Hepatic stellate cell (primary cell): ENCODE data around the gene UBN1.

Experiments
- DNase-seq: peaks from one replicate; pipeline ENCODE4 v3.0.0; 2011; ENCODE audit warnings: low spot score

The UBN1 gene

DNA sequence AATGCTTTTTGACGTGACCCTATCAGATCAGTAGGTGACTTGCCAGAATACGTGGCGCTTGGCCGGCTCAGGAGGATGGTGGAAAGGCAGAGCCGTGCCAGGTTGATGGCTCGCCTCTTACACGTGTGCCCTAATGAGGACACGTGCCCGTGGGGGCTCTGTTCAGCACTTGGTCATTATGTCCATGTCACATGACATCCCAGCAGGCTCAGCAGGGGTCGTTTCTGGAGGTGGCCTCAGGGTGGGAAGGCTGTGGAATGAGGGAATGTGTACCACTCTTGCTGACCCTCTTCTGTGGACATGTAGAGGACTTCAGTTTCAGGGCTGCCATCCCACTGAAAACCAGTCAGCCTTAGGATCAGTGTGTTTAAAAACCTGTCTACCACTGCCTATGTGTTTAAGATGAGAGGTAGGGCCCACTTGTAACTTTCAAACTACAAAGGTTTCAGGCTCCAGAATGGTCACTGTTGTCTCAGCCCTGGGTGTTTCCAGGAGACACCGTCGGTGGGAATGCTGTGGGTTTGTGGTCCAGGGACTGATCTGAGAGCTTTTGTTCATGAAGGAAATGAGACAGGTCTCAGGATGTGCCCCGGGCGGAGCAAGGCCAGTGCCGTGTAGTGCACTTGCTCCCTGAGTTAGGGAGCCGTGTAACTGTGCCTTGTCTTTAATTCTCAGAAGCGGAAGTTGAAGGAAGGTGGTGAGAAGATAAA, 12.1 kb downstream of the UBN1 start:
- no peak for DNase-seq

DNA sequence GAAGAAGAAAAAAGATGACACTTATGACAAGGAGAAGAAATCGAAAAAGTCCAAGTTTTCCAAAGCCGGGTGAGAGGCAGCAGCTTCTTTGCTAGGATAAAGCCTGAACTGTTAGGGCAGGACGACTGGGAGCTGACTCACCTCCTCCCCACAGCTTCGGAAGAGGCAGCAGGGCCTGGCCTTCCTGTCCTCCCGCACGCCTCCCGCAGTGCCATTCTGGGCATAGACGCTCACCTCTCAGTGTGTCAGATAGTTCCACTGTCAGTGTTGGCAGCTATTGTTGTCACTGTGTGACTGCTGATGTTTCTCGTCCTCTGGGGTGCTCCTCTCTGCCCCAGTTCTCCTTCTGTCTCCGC, 12.6 kb downstream of the UBN1 start:
- DNase-seq = no peak

DNA sequence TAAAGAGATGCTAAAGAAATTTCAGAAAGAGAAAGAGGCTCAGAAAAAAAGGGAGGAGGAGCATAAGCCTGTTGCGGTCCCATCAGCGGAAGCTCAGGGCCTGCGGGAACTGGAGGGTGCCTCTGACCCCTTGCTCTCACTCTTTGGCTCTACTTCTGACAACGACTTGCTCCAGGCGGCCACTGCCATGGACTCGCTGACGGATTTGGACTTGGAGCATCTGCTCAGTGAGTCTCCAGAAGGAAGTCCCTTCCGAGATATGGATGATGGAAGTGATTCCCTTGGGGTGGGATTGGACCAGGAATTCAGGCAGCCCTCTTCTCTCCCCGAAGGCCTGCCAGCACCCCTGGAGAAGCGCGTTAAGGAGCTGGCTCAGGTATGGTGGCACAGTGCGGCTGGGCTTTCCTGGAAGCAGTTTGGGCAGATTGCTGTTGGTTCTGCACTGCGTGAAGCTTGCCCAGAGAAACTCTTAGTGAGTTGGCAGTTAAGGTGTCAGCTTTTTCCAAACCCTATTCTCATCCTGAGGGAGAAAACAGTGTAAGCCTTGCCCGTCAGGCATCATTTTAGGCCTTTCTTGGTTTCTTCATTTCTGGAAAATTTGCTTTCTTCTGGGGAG, 13.6 kb downstream of the UBN1 start:
- DNase-seq = no peak

DNA sequence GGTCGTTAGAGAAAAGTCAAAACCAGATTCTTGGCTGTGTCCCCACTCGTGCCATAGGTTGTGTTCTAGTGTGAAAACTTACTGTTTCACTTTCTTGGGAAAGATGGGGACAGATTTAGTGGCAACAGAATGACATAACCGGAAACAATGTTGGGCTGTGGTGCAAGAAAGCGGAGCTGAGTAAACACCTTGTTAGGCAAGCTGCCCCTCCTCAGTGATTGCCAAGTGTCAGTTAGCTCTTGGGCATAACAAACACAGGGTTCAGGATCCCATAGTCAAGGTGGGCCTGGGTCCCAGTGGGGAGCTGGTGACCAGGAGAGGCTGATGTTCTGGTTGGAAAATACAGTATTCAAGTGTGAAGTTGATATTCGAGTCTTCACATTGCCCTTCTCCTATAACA, 15.4 kb downstream of the UBN1 start:
- no peak for DNase-seq

DNA sequence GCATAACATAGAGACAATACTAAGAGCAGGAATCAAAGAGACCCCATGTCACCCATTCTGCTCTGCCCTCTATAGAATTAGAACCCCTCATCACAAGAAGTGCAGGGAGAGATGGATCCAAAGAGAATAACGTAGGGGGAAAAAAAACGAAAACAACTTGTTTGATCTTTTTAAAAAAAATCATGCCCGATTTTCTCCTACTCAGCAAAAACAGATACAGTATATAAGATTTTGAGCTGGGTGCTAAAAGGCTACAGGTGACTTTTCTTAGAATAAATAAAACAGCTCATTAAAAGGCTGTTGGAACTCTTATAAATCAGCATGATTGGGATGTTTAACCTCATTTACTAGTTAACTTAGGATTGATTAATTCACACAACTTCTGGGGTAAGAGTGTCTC, 17.4 kb downstream of the UBN1 start:
- no peak for DNase-seq

DNA sequence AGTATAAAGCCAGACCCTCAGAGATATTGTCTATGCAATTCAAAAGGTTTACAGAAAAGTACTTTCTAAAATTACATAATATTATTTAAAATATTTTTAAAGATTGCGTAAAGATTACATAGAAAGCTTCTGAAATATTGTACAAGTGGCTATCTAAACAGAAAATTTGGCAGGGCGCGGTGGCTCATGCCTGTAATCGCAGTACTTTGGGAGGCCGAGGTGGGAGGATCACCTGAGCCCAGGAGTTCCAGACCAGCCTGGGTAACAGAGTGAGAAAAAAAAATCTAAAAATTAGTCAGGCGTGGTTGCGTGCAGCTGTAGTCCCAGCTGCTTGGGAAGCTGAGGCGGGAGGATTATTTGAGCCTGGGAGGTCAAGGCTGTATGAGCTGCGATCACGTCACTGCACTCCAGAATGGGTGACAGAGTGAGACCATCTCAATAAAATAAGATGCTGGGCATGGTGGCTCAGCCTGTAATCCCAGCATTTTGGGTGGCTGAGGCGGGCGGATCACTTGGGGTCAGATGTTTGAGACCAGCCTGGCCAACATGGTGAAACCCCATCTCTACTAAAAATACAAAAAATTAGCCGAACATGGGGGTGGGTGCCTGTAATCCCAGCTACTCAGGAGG, 18.1 kb downstream of the UBN1 start:
- DNase-seq = no peak

DNA sequence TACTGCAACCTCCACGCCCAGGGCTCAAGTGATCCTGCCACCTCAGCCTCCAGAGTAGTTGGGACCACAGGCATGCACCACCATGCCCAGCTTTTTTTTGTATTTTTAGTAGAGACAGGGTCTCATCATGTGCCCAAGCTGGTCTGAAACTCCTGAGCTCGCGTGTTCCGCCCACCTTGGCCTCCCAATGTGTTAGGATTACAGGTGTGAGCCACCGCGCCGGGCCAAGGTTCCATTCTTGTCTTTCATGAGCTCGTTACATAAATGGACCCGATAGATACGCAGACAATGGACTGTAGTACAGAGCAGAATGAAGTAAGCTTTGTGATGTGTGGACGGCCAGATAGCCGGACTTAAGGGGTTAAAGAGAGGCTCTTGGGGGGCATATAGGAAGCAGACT, 19.3 kb downstream of the UBN1 start:
- DNase-seq = no peak

DNA sequence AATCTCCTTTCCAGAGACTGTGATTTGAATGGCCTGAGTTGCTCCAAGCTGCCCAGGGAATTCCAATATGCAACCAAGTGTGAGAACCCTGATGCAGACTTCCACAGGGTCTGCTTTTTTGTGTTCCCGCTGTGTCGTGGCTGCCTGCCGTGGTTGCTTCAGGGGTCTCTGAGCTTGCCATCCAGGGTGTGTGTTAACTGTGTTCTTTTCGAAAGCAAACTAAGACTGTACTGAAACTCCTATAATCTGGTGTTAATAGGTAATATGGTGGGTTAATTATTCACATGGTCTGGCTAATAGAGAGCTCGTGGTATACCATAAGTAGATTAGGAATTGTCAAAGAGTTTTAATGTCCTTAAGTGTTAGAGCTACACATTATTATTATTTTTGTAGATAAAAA, 20.7 kb downstream of the UBN1 start:
- DNase-seq = no peak

DNA sequence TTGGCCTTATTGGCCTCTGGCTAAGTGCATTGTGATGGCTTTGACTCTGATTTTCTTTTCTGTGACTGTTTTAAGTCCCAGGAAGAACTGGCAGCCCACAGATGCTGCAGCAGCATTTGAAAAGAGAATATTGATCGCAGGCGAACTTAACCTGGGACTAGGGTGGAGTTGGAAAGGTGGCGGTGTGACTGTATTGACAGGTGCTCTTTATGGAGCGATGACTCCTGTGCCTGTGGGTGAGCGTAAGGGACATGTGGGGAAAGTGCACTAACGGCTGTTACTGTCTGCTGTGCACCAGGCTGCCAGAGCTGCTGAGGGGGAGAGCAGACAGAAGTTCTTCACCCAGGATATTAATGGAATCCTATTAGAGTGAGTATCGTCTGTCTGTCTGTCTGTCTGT, 21.3 kb downstream of the UBN1 start:
- DNase-seq = no peak

DNA sequence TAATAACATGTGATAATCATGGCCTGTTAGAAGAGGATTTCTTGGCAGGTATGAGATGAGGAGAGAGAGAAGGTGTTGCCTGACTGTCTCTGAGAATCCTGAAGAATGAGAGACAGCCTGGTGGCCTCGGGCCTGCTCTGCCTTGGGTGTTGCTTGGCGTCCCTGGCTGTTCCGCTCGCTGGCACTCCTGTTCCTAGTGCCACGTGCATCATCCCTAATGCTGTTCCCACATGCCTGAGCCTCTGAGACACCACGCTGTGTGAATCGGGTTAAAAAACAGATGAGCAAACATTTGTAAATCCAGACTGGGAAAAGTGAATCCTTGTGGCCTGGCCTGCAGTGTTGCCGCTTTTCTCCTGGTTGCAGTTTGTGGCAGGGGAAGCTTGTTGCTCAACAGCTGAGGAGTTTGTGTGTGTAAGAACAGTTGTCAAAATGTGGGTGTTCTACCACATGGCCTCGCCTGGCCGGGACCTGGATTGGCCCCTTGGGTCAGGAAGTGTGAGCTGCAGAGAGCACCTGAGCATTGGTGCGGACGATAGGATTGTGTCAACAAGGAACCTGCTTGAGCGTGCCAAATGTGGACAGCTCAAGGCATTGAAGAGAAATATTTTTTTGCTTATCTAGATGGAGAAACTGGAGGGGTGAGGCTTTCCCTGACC, 22.0 kb downstream of the UBN1 start:
- DNase-seq = no peak

DNA sequence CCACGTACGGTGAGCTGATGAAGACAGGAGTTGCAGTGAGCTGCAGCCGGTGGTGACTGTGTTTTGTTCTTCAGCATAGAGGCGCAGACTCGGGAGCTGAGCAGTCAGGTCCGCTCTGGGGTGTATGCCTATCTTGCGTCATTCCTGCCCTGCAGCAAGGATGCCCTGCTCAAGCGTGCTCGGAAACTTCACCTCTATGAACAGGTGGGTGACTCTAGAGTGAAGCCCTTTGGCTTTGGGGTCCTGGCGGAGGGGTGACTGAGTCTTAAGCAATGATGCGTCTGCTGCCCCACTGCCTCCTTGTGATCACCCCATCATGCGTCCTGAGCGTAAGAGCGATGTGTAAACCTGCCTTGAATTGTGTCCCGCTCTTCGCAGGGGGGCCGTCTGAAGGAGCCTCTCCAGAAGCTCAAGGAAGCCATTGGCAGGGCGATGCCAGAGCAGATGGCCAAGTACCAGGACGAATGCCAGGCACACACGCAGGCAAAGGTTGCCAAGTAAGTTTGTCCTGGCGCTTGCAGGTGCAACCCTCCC, 22.9 kb downstream of the UBN1 start:
- no peak for DNase-seq

DNA sequence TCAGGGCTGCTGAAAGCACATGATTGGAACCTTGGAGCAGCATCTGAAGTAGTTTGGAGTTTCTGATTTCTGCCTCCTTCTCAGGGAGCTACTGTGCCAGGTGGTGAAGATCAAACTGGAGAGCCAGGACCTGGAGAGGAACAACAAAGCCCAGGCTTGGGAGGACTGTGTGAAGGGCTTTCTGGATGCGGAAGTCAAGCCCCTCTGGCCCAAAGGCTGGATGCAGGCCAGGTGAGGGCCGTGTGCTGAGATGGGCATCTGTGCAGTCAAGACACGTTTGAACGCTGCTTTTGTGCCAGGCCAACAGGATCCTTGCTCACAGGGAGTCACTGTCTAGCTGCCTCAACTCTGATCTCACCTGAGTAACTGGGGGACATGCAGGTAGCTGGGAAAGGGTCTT, 23.8 kb downstream of the UBN1 start:
- no peak for DNase-seq

DNA sequence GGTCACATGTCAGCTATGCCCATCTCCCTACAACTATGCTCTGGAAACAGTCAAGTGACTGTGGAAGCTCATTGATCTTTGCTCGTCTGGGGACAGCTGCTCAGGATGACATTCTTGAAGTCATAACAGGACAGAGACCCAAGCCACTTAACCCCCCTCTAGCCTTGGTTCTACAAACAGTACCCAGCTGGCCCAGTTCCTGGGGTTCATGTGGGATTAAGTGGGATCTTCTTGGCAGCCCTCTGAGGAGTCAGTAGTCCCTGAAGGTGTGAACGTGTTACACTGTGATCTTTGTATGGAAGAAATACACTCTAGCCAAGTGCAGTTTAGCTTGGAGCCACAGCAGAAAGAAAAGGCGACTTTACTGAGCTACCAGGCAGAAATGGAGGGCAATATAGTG, 25.8 kb downstream of the UBN1 start:
- no peak for DNase-seq

DNA sequence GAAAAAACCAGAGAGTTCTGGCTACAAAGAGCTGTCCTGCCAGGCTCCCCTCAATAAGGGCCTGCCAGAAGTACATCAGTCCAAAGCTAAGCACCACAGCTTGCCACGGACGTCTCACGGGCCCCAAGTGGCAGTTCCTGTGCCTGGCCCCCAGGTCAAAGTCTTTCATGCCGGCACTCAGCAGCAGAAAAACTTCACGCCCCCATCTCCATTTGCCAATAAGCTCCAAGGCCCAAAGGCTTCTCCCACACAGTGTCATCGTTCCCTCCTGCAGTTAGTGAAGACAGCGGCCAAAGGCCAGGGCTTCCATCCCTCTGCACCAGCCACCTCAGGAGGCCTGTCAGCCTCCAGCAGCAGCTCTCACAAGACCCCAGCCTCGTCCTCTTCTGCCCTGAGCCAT, 27.4 kb downstream of the UBN1 start:
- no peak for DNase-seq

DNA sequence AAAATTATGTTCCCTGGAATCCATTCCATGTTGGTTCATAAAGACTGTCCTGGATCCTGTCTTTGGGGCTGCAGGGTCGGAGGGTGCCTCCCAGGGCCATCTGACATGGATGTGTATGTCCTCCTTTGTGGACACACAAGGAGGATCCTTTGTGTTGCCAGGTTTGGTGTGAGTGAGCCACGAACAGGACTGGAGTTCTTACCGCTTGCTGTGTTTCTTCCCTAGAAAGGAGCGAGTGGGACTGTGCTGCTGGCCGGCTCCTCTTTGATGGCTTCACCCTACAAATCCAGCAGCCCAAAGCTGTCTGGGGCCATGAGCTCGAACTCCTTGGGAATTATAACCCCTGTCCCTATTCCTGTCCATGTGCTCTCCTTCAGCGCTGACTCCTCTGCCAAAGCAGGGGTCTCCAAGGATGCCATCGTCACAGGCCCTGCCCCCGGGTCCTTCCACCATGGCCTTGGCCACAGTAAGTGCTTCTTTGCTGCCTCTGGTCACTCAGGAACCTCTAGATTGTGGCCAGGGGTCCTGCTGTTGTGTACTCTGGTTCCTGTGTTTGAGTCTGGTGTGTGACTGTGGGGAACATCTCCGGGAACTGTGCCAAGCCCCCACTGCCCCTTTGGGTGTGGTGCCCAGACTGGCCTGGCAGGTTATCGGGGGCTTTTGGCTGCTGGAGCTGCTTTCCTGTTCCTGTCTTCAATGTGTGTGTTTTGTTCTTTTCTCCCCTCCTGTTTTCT, 29.5 kb downstream of the UBN1 start:
- DNase-seq = no peak

DNA sequence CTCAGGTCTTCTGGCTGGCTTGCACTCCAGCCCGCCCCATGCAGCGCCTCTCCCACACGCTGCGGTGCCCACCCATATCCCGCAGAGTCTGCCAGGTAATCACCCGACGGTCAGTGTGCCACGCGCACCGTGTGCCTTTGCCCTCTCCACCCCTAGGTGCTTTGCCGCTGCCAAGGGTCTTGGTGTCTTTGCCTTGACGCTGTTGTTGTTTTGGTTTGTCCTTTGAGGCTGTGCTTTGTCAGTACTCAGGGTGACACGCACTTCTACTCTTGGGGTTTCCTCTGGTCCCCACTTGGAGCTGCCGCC, 30.1 kb downstream of the UBN1 start:
- no peak for DNase-seq

DNA sequence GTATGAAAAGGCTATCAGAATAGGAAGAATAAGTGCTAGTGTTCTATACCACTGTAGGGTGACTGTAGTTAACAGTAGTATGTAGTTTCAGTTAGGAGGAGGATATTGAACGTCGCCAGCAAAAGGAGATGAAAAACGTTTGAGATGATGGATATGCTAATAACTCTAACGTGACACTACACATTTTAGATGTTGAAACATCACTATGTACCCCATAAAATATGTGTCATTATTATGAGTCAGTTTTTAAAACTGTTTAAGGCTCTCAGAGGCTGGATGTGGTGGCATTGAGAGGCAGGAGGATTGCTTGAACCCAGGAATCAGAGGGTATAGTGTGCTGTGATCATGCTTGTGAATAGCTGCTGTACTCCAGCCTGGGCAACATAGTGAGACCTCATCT, 31.8 kb downstream of the UBN1 start:
- DNase-seq = no peak

DNA sequence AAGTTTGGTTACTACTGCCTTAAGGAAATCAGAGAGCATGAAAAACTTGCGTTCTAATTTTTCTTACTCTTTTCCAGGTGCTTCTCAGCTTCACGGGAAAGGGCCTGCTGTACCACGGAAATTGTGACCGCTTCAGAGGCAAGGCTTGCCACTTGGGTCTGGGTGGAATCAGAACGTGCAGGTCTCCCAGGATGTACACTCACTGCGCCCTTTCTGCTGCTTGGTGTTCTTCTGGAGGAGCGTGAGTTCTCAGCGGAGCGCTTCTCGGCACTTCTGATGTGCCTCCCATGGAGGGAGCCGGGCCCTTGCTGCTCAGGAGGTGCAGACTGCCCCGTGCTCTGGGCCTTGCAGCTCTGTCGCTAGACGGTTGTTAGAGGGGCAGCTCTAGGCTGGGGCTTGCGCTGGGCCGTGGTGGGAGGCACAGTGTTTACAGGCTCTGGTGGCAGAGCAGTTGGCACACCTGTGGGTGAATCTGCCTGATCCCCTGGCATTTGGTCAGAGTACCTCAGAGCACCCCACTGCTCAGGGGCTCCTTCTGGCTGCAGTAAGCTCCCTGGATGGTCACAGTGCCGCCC, 32.8 kb downstream of the UBN1 start:
- no peak for DNase-seq

DNA sequence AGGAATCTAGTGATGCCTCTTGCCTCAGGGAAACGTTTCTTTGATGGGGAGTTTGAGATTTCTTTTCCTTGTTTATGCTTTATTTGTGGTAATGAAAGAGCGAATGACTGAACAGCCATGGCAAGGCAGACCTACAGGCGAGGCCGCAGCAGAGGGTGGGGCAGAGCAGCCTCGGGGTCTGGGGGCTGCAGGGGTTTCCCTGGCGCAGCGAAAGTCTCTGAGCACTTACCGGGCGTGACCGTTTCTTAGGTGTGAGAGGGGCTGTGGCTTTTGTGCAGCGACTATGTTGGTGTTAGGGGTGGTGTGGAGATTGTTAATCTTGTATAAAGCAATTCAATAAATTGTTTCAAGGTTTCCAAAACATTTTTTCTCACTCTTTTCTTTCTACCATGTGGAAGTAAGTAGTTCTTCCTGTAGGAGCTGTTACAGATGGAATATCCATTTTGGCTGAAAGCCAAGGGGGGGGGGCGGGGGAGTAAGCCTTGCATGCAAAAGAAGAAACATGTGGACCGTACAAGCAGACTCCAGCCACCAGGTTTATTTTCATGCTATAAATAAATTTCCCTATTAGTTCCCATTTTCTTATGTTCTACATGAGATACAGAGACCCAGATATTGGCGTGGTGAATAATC, 34.8 kb downstream of the UBN1 start:
- peak; percentile 50 for DNase-seq

DNA sequence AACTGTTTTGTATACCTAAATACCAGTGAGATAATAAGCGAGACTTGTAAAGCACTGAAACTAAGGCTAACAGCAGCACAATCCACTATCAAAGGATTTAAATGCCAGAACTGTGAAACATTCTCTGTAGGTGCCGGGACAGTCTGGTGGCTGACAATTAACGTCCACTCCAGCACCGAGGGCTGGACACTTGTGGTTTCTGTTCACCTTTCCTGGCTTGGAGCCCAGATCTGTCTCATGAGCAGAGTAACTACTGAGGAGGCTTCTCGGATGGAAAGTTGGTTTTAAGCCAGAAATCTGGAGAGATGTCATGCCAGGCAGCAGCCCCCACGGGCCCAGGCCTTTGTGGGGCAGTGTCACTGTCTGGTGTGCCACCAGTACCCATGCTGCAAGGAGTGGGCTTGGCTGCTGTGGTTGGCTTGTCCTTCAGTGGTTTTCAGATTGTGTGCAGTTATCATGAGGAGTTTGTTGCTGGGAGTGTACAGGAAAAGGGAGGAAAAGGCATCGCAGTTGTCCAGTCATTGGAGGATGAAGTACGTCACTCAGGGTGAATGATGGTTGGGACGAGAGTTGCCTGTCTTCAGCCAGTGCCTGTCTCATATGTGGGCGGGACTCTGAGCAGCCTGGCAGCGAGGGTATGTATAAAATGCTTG, 35.5 kb downstream of the UBN1 start:
- no peak for DNase-seq

DNA sequence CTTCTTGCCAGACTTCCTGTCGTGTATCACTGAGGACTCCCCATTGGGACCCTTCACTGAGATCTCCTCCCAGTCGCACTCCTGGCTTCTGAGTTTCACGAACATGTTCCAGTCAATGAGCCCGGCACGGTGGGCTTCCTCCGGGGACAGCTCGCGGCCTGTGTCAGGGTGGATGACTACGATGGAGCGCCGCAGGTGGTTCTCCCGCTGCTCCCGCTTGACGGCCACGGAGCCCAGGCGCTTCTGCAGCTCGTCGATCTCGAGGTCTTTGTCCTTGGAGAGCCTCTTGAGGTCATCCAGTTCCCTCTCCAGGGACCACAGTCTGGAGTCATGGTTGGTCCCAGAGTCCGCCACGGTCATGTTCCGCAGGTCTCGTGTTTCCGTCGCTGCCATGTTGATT, 36.2 kb downstream of the UBN1 start:
- DNase-seq = no peak
